ENCODE measurements around the gene CD2.
"Not testable (repeated sequence)": the region's sequence is repeated elsewhere in the genome, so short reads cannot be mapped to it uniquely, and the experiment has no call there.

CD2 gene

GRCh38 chr1:116755066-116755465, 836 bp downstream of the CD2 start:
- in situ Hi-C loops (cut with MboI; ENCODE audit: low pct_unique_long_range_greater_than_20kb, low sequenced_read_pairs, unreplicated experiment) = no loop called here
- DNase-seq (ENCODE audit: low spot score) = no peak
- TF ChIP-seq CTCF (IDR thresholded peaks at IDR 0.05; ENCODE audit: extremely low read depth, insufficient read depth, missing control alignments) = no peak

- DNase-seq (ENCODE audit: low spot score) = no peak
- no peak for TF ChIP-seq CTCF (IDR thresholded peaks at IDR 0.05; ENCODE audit: extremely low read depth, insufficient read depth, missing control alignments)
- in situ Hi-C loops (cut with MboI; ENCODE audit: low pct_unique_long_range_greater_than_20kb, low sequenced_read_pairs, unreplicated experiment) = no loop called here
Measured at GRCh38 chr1:116755681-116756080, 1.5 kb downstream of the CD2 start.

GRCh38 chr1:116756092-116756491, 1.9 kb downstream of the CD2 start:
- DNase-seq (ENCODE audit: low spot score); in situ Hi-C loops (cut with MboI; ENCODE audit: low pct_unique_long_range_greater_than_20kb, low sequenced_read_pairs, unreplicated experiment): not testable (repeated sequence)

- DNase-seq (ENCODE audit: low spot score); in situ Hi-C loops (cut with MboI; ENCODE audit: low pct_unique_long_range_greater_than_20kb, low sequenced_read_pairs, unreplicated experiment): not testable (repeated sequence)
Measured at GRCh38 chr1:116758456-116758815, 4.2 kb downstream of the CD2 start.

- no peak for TF ChIP-seq CTCF (IDR thresholded peaks at IDR 0.05; ENCODE audit: extremely low read depth, insufficient read depth, missing control alignments)
- no peak for DNase-seq (ENCODE audit: low spot score)
- in situ Hi-C loops (cut with MboI; ENCODE audit: low pct_unique_long_range_greater_than_20kb, low sequenced_read_pairs, unreplicated experiment) = no loop called here
Measured at GRCh38 chr1:116759636-116760035, 5.4 kb downstream of the CD2 start.

GRCh38 chr1:116760487-116760886, 6.3 kb downstream of the CD2 start:
- no peak for DNase-seq (ENCODE audit: low spot score)
- in situ Hi-C loops (cut with MboI; ENCODE audit: low pct_unique_long_range_greater_than_20kb, low sequenced_read_pairs, unreplicated experiment) = no loop called here
- no peak for TF ChIP-seq CTCF (IDR thresholded peaks at IDR 0.05; ENCODE audit: extremely low read depth, insufficient read depth, missing control alignments)

GRCh38 chr1:116760996-116761665, 6.9 kb downstream of the CD2 start:
- DNase-seq (ENCODE audit: low spot score) = no peak
- in situ Hi-C loops (cut with MboI; ENCODE audit: low pct_unique_long_range_greater_than_20kb, low sequenced_read_pairs, unreplicated experiment) = no loop called here
- no peak for TF ChIP-seq CTCF (IDR thresholded peaks at IDR 0.05; ENCODE audit: extremely low read depth, insufficient read depth, missing control alignments)

GRCh38 chr1:116762281-116762680, 8.1 kb downstream of the CD2 start:
- DNase-seq (ENCODE audit: low spot score) = no peak
- TF ChIP-seq CTCF (IDR thresholded peaks at IDR 0.05; ENCODE audit: extremely low read depth, insufficient read depth, missing control alignments) = no peak
- in situ Hi-C loops (cut with MboI; ENCODE audit: low pct_unique_long_range_greater_than_20kb, low sequenced_read_pairs, unreplicated experiment) = no loop called here
